Ureter (tissue), 1 donor: ENCODE results near the gene TMEM63A. TPM values are rescaled to one million over a fixed set of nuclear protein-coding genes. Genes with fewer than 3 reads are reported as not detected.
A peak's percentile ranks its signal among the peaks of the same experiment; 100 is the strongest.
"Not testable (repeated sequence)": the region's sequence is repeated elsewhere in the genome, so short reads cannot be mapped to it uniquely, and the experiment has no call there.

Source experiments
- DNase-seq: peaks from one replicate; pipeline ENCODE4 v3.0.0-alpha.2; 2020; ENCODE audit warnings: low spot score
- total RNA-seq: library from RNA; stranded (reverse); gene quantifications from one replicate; pipeline ENCODE4 v1.2.4, GENCODE V29; 2023
- donor health status: DM: yes; HTN: yes; CAD: no.

Gene TMEM63A
- total RNA-seq, 1 donor from 2014 or later, result 191 TPM

DNA sequence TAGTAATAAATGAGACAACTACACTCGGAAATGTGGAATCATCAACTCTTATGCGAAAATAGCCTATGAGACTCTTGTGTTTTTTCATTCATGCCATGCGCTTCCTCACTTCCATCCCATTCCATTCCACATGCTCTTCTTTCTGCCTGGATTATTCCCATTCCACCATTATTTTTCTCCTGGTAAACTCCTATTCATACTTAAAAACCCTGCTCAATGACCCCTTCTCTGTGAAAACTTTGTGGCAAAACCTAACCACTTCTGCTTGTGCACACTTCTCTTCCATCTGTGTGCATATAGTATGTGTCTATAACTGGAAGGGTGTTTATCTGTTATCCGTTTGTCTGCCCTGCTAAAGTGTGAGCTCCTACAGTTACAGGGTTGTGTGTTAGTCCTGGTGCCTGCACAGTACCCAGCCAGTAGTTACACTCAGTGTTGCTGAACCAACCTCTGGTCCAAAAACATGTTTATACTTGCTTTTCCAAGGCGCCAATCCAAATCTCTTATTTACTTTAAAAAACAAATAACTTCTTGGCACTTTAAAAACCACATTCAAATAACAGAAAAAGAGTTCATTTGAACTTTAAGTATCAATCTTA lies 61.6 kb downstream of the TMEM63A start:
- no peak for DNase-seq

DNA sequence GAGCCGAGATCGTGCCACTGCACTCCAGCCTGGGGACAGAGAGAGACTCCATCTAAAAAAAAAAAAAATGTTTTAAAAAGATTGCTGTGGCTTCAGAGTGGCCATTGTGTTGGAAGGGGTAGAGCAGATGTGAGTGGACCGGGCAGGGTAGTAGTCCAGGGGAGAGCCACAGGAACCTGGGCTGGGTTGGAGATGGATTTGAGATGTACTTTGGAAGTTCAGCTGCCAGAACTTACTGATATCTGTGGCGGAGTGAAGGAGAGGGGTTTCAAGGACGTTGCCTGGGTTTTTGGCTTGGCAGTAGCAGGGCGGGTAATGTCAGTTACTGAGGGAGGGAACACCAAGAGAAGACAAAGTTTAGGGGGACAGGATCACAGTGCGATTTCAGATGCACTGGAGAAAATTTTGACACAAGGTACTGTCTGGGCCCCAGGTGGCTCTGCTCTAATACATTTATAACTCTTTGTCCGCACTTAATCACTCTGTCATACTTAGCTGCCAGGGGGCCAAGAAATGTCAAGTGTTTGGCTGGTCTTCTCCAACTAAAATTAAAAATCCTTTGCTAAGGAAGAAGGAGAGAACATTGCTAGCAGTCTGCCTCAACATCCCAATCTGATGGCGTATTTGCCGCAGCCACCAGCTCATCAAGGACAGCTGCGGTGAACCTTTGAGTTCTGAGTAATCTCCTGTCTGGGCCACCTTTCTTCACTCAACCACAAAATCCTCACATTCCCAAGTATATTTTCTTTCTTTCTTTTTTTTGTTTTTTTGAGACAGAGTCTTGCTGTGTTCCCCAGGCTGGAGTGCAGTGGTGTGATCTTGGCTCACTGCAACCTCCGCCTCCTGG lies 62.6 kb downstream of the TMEM63A start:
- no peak for DNase-seq

DNA sequence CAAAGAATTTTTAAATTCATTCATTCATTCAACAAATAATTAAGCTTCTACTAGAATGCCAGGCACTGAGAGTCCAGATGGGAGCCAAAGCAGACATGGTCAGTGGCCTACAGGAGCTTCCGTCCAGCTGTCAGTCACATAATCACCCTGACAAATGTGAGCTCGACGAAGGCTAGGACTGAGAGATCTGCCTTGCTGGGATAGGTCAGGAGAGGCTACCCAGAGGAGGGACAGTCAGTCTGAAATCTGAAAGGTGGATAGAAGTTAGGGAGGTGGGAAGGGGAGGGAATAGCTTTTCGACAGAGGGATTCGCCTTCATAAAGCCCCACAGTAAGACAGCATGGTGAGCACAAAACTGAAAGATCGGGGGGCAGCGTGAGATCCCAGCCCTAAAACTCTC lies 64.0 kb downstream of the TMEM63A start:
- no peak for DNase-seq

DNA sequence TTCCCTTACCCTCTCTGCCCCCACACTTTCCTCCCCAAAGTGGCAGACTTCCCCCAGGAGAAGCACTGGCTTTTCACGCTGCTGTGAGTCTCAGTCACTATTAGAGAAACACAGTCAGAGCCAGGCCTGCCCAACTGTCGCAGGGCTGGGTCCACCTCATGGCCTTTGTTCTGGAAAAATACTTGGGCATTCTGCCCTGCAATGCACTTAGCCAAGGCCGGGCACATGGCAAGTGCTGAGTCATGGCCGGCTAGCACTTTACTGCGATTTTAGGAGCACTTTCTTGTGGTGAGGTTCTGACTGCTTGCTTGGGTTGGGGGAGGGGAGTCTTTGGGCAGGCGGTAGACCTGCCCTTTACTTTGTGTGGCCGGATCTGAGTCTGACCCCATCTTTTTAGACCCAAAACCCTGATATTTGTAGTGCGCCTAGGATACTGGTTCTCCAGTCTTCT lies 64.5 kb downstream of the TMEM63A start:
- peak; percentile 86 for DNase-seq

DNA sequence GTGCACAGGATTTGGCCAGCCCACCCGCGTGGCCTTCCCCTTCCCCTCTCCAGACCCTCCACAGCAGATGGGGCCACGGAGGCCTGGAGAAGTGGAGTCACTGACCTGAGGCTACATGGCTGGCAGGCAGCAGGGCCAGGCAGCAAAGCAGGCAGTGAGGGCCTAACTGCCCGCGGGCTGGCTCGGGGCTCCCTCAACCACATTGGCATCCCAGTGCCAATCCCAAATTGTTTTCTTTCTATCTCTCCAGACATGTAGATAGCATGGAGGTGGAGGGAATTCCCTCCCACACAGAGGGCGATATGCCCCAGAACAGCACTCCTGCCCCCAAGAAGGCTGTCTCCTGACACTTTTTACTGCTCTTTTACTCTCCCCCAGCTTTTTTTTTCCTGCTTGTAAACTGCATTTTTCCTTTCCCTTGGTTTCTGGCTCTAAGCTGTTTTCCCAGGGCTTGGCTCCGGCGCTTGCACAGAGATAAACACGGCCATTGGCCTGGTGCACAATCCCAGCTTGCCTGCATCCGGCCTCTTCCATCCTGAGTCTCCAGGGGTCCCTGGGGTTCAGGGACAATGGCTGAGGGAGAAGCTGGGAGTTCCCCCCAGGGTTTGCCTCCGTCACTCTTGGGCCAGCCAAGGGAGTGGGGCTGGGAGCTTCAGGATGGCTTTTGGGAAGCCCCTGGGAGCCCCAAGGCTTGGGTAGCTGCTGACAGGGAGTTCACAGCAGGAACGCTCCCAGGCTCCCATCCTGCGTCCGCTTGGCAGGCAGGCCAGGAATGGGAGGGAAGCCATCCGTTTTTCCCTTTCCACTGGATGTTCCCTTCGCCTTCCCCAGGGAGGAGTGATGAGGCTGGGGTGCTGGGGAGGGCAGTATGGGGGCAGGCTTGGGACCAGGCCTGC lies 65.3 kb downstream of the TMEM63A start:
- DNase-seq, result peak; percentile 63

DNA sequence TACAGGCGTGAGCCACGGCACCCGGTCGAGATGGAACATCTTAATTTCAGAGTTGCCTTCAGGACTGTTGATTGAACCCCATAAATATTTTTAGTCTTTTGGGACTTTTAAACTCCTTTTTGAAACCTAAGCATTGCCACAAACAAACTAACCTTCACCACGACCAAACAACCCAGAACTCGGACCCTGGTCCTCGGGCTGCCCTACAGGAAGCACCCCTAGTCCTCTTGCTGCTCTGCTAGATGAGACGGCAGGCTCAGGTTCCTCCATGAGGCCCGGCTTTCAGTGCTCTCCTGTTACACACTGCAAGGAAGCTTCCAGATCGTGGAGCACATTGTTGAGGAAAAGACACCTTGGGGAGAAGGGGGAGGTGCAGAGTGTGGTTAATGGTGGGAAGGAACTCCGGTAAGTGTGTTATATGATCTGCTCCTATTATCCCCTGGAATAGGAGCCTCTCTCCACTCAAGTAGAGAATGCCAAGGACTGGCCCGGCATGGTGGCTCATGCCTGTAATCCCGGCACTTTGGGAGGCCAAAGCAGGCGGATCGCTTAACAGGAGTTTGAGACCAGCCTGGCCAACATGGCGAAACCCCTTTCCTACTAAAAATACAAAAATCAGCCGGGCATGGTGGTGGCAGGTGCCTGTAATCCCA lies 66.5 kb downstream of the TMEM63A start:
- DNase-seq, result no peak

DNA sequence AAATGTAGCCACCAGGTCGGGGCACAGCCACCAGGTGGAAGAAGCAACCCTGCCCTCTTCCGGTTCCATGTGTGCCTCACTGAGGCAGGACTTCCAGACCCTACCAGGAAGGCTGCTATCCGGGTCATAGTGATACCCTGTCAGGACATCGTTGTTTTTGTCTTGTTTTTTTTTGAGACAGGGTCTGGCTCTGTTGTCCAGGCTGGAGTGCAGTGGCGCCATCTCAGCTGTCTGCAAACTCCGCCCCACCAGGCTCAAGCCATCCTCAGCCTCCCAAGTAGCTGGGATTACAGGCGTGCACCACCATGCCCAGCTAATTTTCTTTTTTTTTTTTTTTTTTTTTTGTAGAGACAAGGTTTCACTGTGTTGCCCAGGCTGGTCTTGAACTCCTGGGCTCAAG lies 67.1 kb downstream of the TMEM63A start:
- peak; percentile 37 for DNase-seq

DNA sequence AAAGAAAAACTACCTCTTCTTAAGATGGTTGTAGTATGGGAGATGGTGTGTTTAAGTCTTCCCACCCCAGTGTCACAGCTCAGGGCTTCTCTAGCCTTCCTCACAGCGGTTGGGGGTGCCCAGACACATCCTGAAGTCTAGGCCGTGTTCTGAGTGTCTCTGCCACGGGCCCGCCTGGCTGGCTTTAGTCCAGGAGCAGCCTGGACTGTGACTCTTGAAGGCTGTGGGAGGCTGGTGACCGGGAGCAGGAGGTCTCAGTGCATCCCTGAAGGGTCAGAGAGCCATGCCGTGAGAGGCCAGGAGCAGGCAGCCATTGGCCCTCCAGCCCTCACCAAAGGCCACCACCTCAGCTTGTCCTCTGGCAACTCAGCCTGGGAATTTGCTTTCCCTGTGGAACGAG lies 67.8 kb downstream of the TMEM63A start:
- DNase-seq, result peak; percentile 41

DNA sequence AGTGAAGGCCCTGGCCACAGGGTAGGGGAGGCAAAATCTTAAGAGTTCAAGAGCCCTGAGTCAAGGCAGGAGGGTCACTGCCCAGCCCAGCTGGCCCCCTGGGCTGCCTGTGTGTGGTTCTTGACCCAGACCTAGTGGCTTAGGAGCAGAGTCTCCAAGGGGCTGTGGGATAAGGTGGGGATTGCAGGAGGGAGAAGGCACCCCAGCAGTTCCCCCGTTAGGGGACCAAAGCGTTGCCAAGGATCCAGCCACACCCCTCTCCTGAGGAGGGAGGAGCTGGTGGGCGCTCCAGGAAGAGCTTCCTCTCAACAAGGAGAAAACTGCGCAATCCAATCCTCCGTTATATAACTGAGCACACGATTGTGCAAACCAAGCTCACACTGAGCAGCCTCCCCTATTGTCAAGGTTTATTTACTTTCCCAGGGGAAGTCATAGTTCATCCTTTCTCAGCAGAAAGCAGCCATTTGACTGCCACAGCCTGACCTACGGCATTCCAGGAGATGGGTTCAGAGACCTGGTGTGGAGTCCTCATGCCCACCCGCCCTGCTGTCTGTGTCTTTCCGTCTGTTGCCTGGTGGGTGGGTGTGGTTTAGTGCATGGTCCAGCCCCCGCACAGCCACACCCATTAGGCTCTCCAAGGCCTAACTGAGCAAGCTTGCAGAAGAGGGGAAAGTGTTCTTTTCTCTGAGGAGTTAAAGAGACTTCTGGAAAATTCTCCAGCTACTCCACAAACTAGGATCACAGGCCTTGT lies 68.8 kb downstream of the TMEM63A start:
- DNase-seq, result peak; percentile 68

DNA sequence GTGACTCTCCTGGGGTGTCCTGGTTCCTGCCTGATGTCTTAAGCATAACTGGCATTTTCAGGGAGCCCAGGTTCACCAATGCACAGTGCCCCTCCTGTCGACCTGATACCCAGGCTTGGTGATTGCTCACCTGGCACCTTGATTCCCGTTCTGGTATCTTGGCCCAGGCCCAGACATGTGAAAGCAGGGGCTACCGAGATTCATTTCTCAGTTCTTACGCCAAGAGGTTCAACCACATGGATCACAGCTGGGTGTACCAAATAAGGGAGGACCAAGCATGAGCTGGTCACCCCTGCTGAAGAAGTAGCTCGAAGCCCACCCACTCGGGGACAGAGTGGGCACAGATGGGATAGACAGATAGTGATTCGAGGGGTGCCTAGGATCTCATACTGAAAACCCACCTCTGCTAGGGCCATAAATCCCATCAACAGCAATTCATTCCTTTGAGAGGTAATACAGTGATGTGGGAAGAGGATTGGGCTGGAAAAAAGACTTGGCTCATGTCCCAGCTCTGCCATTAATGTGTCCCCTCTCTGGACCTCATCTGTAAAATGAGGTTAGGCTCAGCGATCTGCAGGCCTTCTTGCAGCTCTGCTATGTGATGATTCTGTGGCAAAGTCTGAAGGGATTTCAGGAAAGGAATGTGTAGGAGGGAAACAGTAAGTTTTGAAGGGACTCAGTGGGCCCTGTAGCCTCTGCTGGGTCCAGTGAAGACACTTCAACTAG lies 69.5 kb downstream of the TMEM63A start:
- DNase-seq, result no peak

DNA sequence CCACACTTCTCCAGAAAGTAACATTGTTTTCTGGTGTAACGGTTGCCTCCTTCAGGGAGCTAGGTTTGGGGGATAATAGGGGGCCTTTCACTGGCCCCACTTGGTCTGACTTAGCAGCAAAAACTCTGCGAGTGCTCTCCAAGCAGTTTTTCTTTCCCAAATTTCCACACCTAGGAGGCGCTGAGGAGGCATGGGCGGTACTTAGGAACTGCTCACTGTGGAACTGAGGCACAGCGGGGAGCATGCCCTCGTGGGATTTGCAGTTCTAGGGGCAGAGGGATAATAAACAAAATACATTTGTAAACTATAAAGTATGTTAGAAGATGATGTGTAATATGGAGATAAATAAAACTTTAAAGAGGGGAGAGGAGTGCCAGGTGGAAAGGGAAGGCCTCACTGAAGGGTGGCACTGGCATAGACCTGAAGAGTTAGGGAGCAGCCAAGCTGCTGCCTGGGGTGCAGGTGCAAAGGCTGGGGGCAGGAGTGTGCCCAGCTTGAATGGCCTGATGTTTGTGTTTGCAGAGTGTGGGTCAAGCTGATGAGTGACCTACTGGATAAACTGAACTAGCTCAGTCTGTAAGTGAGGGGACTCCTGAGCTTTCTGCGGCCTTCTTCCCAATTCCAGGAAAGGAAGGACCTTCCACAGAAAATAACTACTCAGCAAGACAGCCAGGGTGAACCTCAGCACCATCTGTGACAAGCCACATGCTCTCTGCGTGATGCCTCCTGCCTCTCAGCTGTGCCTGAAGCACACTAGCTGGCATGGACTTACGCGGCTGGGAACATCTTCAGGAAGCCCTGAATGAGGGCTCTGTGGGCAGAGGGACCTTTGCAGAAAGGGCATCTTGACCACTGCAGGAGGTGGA lies 70.3 kb downstream of the TMEM63A start:
- no peak for DNase-seq

DNA sequence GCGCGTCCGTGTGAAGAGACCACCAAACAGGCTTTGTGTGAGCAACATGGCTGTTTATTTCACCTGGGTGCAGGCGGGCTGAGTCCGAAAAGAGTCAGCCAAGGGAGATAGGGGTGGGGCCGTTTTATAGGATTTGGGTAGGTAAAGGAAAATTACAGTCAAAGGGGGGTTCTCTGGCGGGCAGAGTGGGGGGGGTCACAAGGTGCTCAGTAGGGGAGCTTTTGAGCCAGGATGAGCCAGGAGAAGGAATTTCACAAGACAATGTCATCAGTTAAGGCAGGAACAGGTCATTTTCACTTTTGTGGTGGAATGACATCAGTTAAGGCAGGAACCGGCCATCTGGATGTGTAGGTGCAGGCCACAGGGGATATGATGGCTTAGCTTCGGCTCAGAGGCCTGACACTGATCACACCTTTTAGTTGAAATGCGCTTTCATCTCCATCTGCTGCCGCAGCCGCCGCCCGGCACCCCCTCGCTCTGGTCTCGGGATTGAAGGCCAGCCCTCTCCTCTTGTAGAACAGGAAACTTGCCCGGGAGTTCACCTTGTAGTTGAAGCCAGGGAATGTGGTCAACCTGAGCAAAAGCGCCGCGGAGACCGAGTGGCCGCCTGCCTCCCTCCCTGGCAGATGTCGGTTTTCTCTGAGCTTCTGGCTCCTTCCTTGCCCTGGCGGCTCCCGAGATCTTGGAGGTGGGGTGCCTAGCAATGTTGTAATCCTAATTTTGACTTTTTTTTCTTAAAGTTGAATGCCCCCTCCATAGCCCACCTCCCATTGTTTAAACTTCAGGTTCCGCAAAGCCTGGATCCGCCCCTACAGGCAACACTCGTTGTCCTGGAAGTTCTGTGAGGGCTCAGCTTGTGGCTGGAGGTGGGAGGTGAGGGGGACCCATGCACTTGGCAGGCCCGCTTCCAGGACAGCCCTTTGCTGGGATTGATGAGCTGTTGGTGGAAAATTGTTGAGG lies 71.3 kb downstream of the TMEM63A start:
- DNase-seq, result not testable (repeated sequence)

DNA sequence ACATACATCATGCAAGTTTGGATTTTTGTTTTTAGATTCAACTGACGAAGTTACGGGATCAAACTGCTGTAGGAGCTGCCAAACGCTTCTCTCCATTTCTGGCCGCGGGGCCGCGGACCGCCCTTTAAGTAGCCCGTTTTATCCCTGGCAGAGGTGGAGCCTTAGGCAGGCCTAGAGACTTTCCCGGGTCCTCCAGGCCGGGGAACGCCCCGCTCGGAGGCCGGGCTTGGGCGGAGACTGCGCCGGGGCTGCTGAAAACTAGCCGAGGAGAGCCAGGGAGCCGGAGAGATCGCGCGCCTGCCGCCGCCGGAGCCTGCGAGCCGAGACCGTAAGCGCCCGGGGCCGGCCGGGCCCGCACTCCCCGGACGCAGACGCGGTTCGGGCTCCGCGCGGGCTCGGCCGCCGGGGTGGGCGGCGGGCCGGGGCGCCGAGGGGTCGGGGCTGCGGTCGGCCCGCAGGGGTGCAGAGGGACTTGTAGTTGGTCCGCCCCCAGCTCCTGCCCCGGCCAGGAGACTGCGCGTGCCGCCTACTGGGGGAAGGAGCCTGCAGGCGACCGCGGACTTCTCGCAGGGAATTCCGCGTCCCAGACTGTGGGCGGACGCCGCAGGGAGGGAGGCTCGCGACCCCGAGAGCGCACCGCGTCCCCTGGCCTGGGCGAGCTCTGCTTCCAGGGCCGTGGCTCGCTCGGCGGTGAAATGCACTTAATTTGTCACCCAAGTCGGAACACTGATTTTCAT lies 72.2 kb downstream of the TMEM63A start, which contains the start of gene EPHX1:
Gene EPHX1 (plus strand): TSS at position 283 of the 737 bp plus-strand sequence. CDS start 18,606 bp downstream, outside the sequence.
- DNase-seq, result peak; percentile 92

DNA sequence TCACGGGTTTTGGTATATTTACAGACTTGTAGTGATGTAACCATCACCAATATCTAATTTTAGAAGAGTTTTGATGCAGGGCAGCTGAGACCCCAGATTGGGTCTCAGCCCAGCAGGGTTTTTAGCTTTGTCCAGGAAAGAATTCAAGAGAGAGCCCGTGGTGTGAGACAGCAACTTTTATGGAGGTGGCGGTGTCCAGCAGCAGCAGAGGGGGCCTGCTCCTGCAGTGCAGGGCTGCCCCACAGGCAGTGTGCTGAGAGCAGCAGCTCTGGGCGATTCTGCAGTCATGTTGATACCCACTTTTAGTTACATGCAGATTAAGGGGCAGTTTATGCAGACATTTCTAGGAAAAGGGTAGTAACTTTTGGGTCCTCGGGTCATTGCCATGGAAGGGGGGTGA lies 74.0 kb downstream of the TMEM63A start:
- DNase-seq, result no peak

DNA sequence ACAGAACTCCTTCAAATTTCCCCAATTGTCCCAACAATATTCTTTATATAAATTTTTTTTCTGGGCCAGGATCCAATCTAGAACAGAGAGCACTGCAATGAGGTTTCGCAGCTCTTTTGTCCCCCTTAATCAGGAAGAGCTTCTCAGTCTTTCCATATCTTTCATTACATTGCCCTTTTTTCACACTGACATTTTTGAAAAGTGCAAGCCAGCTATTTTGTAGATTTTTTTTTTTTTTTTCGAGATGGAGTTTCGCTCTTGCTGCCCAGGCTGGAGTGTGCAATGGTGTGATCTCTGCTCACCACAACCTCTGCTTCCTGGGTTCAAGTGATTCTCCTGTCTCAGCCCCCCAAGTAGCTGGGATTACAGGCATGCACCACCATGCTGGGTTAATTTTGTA lies 75.4 kb downstream of the TMEM63A start:
- DNase-seq, result not testable (repeated sequence)

DNA sequence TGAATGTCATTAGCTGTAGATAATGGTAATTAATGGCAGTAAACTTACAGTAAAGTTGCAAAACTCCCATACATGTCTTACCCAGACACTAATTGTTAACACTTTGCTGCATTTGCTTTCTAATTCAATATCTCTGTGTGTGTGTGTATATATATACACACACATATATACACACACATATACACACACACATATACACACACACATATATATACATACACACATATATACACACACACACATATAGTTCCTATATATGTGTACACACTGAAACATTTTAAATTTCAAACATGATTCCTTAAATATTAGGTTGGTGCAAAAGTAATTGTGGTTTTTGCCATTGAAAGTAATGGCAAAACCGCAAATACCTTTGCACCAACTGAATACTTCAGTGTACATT lies 75.9 kb downstream of the TMEM63A start:
- no peak for DNase-seq

DNA sequence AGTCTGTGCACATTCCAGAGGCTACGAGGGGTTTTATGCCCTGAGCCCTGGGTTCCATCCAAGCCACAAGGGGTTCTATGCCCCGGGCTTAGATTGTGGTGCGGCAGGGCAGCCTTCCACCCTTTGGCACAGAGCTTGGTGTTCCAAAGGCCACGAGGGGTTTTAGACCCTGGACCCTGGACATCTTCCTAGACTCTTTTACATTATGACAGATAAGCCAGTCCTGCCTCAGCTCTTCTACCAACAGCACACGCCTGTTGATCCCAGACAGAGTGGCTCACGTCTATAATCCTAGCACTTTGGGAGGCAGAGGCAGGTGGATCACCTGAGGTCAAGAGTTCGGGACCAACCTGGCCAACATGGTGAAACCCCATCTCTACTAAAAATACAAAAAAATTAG lies 81.0 kb downstream of the TMEM63A start:
- DNase-seq, result not testable (repeated sequence)
